GM19463 (cell line): ENCODE data around the gene CSRP3.

Source experiments
- ATAC-seq: cut with Tn5 transposase; IDR thresholded peaks from one replicate; pipeline ENCODE4 v1.9.1; 2021; ENCODE audit warnings: mild to moderate bottlenecking, moderate library complexity; ENCODE audit not compliant: unreplicated experiment

Gene CSRP3

DNA sequence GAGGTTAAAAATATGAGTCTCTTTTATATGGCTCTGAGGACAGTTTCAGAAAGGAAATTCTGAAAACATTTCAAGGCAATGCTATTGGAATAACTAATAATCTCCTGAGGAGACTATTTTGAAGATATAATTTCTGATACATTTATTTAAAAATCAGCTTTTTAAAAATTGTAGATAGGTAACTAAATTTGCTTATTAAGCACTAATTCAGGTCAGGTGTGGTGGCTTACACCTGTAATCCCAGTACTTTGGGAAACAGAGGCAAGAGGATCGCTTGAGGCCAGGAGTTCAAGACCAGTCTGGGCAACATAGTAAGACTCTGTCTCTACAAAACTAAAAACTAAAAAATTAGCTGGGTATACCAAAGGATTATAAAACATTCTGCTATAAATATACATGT is 67.8 kb downstream of the CSRP3 start:
- ATAC-seq: no peak
